K562 (cell line): ENCODE data around the gene RIOK3. TPM values are rescaled to one million over a fixed set of nuclear protein-coding genes. Genes with fewer than 3 reads are reported as not detected.
A peak's percentile ranks its signal among the peaks of the same experiment; 100 is the strongest.

Experiments used
- BCOR ChIP-seq: fragments of 450-650 bp; IDR thresholded peaks from 2 replicates; pipeline ENCODE4 v1.6.1; 2016
- BRD9 ChIP-seq: fragments of 450-650 bp; IDR thresholded peaks from 2 replicates; pipeline ENCODE4 v1.6.1; 2018; ENCODE audit warnings: low read depth; ENCODE audit not compliant: partially characterized antibody
- CHD4 ChIP-seq: fragments of 200-600 bp; sonication (generic); IDR thresholded peaks from 3 replicates; pipeline ENCODE4 v1.6.1; 2012; ENCODE audit warnings: low read depth, mild to moderate bottlenecking, mixed read lengths, low read length, inconsistent platforms; ENCODE audit not compliant: insufficient read depth, insufficient replicate concordance, poor library complexity, severe bottlenecking
- CSDE1 ChIP-seq, 2 experiments: fragments of 450-650 bp; IDR thresholded peaks; 2 replicates each; pipeline ENCODE4 v1.6.1; 2016; ENCODE audit warnings: mild to moderate bottlenecking in 1 of 2
- HMGN3 ChIP-seq: IDR thresholded peaks from 2 replicates; pipeline ENCODE4 v1.6.1; 2011; ENCODE audit warnings: borderline replicate concordance, low read depth, mild to moderate bottlenecking, mixed read lengths, low read length; ENCODE audit not compliant: insufficient read length; ENCODE audit errors: extremely low read depth
- HNRNPLL ChIP-seq: fragments of 200-400 bp; formaldehyde crosslinking; IDR thresholded peaks from 2 replicates; pipeline ENCODE4 v1.6.1; 2017; ENCODE audit warnings: low read length, low read depth, mild to moderate bottlenecking; ENCODE audit not compliant: poor library complexity, severe bottlenecking
- KAT8 ChIP-seq: fragments of 450-650 bp; IDR thresholded peaks from 2 replicates; pipeline ENCODE4 v1.6.1; 2016; ENCODE audit warnings: low read depth, mild to moderate bottlenecking
- NRF1 ChIP-seq, 2 experiments: fragments of 450-650 bp; IDR thresholded peaks in 1 of 2; conservative IDR thresholded peaks in 1 of 2; 2 replicates each; pipeline ENCODE4 v1.6.1; 2014; ENCODE audit warnings: mild to moderate bottlenecking in 2 of 2
- PTTG1 ChIP-seq: fragments of 450-650 bp; IDR thresholded peaks from 2 replicates; pipeline ENCODE4 v1.6.1; 2016; ENCODE audit warnings: low read depth, mild to moderate bottlenecking, missing genetic modification characterization, missing compliant biosample characterization
- RAD51 ChIP-seq: fragments of 450-650 bp; IDR thresholded peaks from 2 replicates; pipeline ENCODE4 v1.7.1; 2016; ENCODE audit warnings: low read depth, mild to moderate bottlenecking, borderline replicate concordance
- SRSF3 ChIP-seq: fragments of 200-400 bp; formaldehyde crosslinking; IDR thresholded peaks from 2 replicates; pipeline ENCODE4 v1.6.1; 2016; ENCODE audit warnings: mild to moderate bottlenecking, low read length, moderate library complexity; ENCODE audit not compliant: insufficient read depth
- TCF3 ChIP-seq: sonication (generic); formaldehyde crosslinking; IDR thresholded peaks from 2 replicates; pipeline ENCODE4 v1.4.0; 2020; ENCODE audit warnings: mild to moderate bottlenecking, missing genetic modification reagents
- ZKSCAN3 ChIP-seq: fragments of 250-450 bp; sonication (Bioruptor Pico); IDR thresholded peaks from 2 replicates; pipeline ENCODE4 v1.4.0; 2020
- ZNF239 ChIP-seq: fragments of 250-450 bp; sonication (Bioruptor Pico); IDR thresholded peaks from 2 replicates; pipeline ENCODE4 v1.4.0; 2020; ENCODE audit warnings: mild to moderate bottlenecking
- polyA plus RNA-seq, 8 experiments: library from polyadenylated mRNA; depleted of rRNA in 4 of 8; stranded (reverse) in 5 of 8; unstranded in 3 of 8; fragments of >200 nt; fragmentation: Nextera tagmentation in 2 of 8; fragmentation: Illumina TruSeq in 1 of 8; extraction: Ambion mirVana in 2 of 8; extraction: Trizol in 1 of 8; gene quantifications; 2 replicates each; pipeline versions ENCODE4 v1.2.1 to v1.2.3, GENCODE V29; 2011 to 2014; ENCODE audit warnings: inconsistent platforms in 1 of 8, missing spikeins in 1 of 8
- total RNA-seq, 7 experiments: library from RNA; depleted of rRNA in 6 of 7; stranded (reverse); fragments of >200 nt in 6 of 7; fragmentation: Illumina TruSeq in 2 of 7; extraction: Trizol in 2 of 7; gene quantifications; 2 replicates each; pipeline versions ENCODE4 v1.2.1 to v1.2.3, GENCODE V29; 2011 to 2021; ENCODE audit warnings: low replicate concordance in 1 of 7
- TF ChIP-seq, protein P1 (sequence below): fragments of 450-650 bp; IDR thresholded peaks from 2 replicates; pipeline ENCODE4 v1.6.1; 2016; ENCODE audit warnings: missing biosample characterization, missing genetic modification characterization
- TF ChIP-seq, protein P2 (sequence below): fragments of 450-650 bp; IDR thresholded peaks from 2 replicates; pipeline ENCODE4 v1.6.1; 2016
- TF ChIP-seq, protein P3 (sequence below): fragments of 450-650 bp; IDR thresholded peaks from 2 replicates; pipeline ENCODE4 v1.7.1; 2018; ENCODE audit warnings: mild to moderate bottlenecking, low read depth; ENCODE audit not compliant: partially characterized antibody
- TF ChIP-seq, protein P4 (sequence below): fragments of 450-650 bp; IDR thresholded peaks from 2 replicates; pipeline ENCODE4 v1.6.1; 2017; ENCODE audit warnings: antibody characterized with exemption, mild to moderate bottlenecking

The RIOK3 gene
- total and polyA plus RNA-seq, 9 of the 15 experiments (the other 6 are each of a cell fraction or from before 2014, with no cell fraction given): 21.4 to 89.5 (median 62.9) TPM

DNA sequence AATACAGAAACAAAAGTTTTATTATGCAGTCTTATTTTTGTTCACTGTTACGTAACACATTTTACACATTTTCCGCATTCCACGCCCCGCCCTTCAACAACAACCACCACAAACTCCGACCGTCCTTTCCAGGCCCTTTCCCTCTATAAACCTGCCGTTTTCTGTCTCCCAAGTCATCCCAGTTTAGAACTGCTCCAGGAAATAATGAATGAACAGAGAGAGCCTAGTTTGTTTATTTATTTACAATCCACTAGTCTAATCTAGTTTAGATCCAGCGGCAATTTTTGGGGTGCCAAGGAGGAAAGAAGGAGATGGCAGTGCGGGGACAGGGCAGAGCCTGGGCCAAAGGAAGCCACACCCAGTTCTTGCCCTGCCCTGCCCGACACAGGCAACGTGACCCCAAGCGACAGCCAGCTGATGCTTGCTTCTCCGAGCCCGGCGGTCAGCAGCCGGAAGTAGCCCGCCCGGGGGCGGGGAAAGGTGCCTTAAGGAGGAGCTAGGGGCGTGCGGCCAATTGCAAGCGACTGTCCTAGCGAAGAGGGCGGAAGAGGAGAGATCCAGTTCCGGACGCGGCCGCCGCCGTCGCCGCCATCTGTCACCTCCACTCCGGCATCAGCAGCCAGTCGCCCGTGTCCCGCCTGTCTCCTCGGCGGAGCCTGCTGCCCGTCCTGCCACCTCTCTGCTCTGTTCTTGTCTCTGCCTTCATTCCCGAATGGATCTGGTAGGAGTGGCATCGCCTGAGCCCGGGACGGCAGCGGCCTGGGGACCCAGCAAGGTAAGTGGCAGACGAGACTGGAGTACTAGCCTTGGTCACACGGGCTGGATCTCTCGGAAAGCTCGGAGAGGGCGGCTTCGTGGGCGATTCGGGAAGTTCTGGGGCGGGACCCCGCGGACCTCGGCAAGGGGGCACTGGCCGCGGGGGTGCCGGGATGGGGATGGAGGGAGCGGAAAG lies at the start of gene RIOK3 (continued):
- TF ChIP-seq, protein P1, sequence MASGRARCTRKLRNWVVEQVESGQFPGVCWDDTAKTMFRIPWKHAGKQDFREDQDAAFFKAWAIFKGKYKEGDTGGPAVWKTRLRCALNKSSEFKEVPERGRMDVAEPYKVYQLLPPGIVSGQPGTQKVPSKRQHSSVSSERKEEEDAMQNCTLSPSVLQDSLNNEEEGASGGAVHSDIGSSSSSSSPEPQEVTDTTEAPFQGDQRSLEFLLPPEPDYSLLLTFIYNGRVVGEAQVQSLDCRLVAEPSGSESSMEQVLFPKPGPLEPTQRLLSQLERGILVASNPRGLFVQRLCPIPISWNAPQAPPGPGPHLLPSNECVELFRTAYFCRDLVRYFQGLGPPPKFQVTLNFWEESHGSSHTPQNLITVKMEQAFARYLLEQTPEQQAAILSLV (tag): no peak
- TF ChIP-seq NRF1 (conservative IDR thresholded peaks at IDR 0.05 in 1 of 2, IDR thresholded peaks at IDR 0.05 in 1 of 2): peak; percentile 65 to 67
- TF ChIP-seq PTTG1 (tag): no peak
- no peak for TF ChIP-seq SRSF3
- no peak for TF ChIP-seq ZKSCAN3 (CRISPR knock-in tag)
- TF ChIP-seq, protein P2, sequence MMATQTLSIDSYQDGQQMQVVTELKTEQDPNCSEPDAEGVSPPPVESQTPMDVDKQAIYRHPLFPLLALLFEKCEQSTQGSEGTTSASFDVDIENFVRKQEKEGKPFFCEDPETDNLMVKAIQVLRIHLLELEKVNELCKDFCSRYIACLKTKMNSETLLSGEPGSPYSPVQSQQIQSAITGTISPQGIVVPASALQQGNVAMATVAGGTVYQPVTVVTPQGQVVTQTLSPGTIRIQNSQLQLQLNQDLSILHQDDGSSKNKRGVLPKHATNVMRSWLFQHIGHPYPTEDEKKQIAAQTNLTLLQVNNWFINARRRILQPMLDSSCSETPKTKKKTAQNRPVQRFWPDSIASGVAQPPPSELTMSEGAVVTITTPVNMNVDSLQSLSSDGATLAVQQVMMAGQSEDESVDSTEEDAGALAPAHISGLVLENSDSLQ: peak; percentile 80
- peak; percentile 48 for TF ChIP-seq HMGN3
- TF ChIP-seq HNRNPLL: peak; percentile 71
- TF ChIP-seq, protein P3, sequence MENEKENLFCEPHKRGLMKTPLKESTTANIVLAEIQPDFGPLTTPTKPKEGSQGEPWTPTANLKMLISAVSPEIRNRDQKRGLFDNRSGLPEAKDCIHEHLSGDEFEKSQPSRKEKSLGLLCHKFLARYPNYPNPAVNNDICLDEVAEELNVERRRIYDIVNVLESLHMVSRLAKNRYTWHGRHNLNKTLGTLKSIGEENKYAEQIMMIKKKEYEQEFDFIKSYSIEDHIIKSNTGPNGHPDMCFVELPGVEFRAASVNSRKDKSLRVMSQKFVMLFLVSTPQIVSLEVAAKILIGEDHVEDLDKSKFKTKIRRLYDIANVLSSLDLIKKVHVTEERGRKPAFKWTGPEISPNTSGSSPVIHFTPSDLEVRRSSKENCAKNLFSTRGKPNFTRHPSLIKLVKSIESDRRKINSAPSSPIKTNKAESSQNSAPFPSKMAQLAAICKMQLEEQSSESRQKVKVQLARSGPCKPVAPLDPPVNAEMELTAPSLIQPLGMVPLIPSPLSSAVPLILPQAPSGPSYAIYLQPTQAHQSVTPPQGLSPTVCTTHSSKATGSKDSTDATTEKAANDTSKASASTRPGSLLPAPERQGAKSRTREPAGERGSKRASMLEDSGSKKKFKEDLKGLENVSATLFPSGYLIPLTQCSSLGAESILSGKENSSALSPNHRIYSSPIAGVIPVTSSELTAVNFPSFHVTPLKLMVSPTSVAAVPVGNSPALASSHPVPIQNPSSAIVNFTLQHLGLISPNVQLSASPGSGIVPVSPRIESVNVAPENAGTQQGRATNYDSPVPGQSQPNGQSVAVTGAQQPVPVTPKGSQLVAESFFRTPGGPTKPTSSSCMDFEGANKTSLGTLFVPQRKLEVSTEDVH: peak; percentile 71
- TF ChIP-seq BCOR: 0 out of 2 replicates have a peak, but pooled peaks have one; percentile 40
- peak; percentile 87 for TF ChIP-seq RAD51
- TF ChIP-seq CSDE1 (IDR thresholded peaks at IDR 0.05): no peak
- TF ChIP-seq, protein P4, sequence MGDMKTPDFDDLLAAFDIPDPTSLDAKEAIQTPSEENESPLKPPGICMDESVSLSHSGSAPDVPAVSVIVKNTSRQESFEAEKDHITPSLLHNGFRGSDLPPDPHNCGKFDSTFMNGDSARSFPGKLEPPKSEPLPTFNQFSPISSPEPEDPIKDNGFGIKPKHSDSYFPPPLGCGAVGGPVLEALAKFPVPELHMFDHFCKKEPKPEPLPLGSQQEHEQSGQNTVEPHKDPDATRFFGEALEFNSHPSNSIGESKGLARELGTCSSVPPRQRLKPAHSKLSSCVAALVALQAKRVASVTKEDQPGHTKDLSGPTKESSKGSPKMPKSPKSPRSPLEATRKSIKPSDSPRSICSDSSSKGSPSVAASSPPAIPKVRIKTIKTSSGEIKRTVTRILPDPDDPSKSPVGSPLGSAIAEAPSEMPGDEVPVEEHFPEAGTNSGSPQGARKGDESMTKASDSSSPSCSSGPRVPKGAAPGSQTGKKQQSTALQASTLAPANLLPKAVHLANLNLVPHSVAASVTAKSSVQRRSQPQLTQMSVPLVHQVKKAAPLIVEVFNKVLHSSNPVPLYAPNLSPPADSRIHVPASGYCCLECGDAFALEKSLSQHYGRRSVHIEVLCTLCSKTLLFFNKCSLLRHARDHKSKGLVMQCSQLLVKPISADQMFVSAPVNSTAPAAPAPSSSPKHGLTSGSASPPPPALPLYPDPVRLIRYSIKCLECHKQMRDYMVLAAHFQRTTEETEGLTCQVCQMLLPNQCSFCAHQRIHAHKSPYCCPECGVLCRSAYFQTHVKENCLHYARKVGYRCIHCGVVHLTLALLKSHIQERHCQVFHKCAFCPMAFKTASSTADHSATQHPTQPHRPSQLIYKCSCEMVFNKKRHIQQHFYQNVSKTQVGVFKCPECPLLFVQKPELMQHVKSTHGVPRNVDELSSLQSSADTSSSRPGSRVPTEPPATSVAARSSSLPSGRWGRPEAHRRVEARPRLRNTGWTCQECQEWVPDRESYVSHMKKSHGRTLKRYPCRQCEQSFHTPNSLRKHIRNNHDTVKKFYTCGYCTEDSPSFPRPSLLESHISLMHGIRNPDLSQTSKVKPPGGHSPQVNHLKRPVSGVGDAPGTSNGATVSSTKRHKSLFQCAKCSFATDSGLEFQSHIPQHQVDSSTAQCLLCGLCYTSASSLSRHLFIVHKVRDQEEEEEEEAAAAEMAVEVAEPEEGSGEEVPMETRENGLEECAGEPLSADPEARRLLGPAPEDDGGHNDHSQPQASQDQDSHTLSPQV: 0 out of 2 replicates have a peak, but pooled peaks have one; percentile 41
- TF ChIP-seq TCF3 (CRISPR knock-in tag): no peak
- TF ChIP-seq BRD9: peak; percentile 30
- TF ChIP-seq ZNF239 (CRISPR knock-in tag): no peak
- no peak for TF ChIP-seq KAT8
- TF ChIP-seq CHD4: no peak
